Kidney epithelial cell (primary cell): ENCODE data around the gene NEUROG2. TPM values are rescaled to one million over a fixed set of nuclear protein-coding genes. Genes with fewer than 3 reads are reported as not detected.

Experiments
- DNase-seq: peaks from one replicate; pipeline ENCODE4 v3.0.0-alpha.2; 2010; ENCODE audit warnings: low read depth
- H3K27me3 ChIP-seq: 2 replicates; pipeline ENCODE4 v1.6.0; 2011; ENCODE audit warnings: low read length; ENCODE audit not compliant: control insufficient read depth, insufficient read depth
- H3K36me3 ChIP-seq: 2 replicates; pipeline ENCODE4 v1.5.1; 2011; ENCODE audit warnings: low read length; ENCODE audit not compliant: control insufficient read depth, insufficient read depth
- H3K4me3 ChIP-seq: 2 replicates; pipeline ENCODE4 v1.5.1; 2011; ENCODE audit warnings: low read depth, mild to moderate bottlenecking, control low read depth, low read length
- CTCF ChIP-seq: IDR thresholded peaks from 2 replicates; pipeline ENCODE4 v1.5.1; 2011; ENCODE audit warnings: mild to moderate bottlenecking, moderate library complexity, low read length, control low read depth, inconsistent platforms; ENCODE audit not compliant: insufficient read depth, poor library complexity, severe bottlenecking
- total RNA-seq: library from RNA; depleted of rRNA; stranded (reverse); fragments of >200 nt; gene quantifications from 2 replicates; pipeline ENCODE4 v1.2.3, GENCODE V29; 2015

The NEUROG2 gene
- total RNA-seq, 1 donor from 2014 or later, result not detected

GRCh38 chr4:112510291-112511092 is 5.5 kb downstream of the NEUROG2 start:
- no peak for DNase-seq
- Histone ChIP-seq H3K36me3 (no peaks in the 10 kb centered on the region), H3K27me3 (peaks cover 63% of the 10 kb centered on the region), H3K4me3 (no peak overlapping the region)
- no peak for TF ChIP-seq CTCF

- peak; percentile 42 for DNase-seq
- Histone ChIP-seq H3K4me3 (no peak overlapping the region), H3K36me3 (no peaks in the 10 kb centered on the region), H3K27me3 (peaks cover 56% of the 10 kb centered on the region)
- no peak for TF ChIP-seq CTCF
Measured at GRCh38 chr4:112509243-112510141, 6.5 kb downstream of the NEUROG2 start.

- no peak for TF ChIP-seq CTCF
- Histone ChIP-seq H3K36me3 (no peaks in the 10 kb centered on the region), H3K4me3 (no peak overlapping the region), H3K27me3 (peaks cover 47% of the 10 kb centered on the region)
- DNase-seq, result no peak
Measured at GRCh38 chr4:112508356-112508755, 7.6 kb downstream of the NEUROG2 start.

GRCh38 chr4:112504807-112505206 is 11.2 kb downstream of the NEUROG2 start:
- peaks cover 29% of the 10 kb centered on the region for H3K27me3 ChIP-seq
- H3K4me3 ChIP-seq, result no peak overlapping the region
- DNase-seq, result no peak
- H3K36me3 ChIP-seq, result no peaks in the 10 kb centered on the region
- no peak for TF ChIP-seq CTCF

- H3K27me3 ChIP-seq, result peaks cover 13% of the 10 kb centered on the region
- no peak for TF ChIP-seq CTCF
- no peak overlapping the region for H3K4me3 ChIP-seq
- no peak for DNase-seq
- no peaks in the 10 kb centered on the region for H3K36me3 ChIP-seq
Measured at GRCh38 chr4:112502871-112503270, 13.1 kb downstream of the NEUROG2 start.
